HG03457 (cell line): ENCODE measurements around the gene ALG11.

Experiments
- ATAC-seq: cut with Tn5 transposase; IDR thresholded peaks from one replicate; pipeline ENCODE4 v1.9.1; 2021; ENCODE audit warnings: moderate number of reproducible peaks; ENCODE audit not compliant: unreplicated experiment

The ALG11 gene

GRCh38 chr13:51997186-51997585, 15.0 kb upstream of the ALG11 start:
- ATAC-seq = no peak

GRCh38 chr13:51997641-51998330, 14.4 kb upstream of the ALG11 start:
- no peak for ATAC-seq

GRCh38 chr13:51998723-51999509, 13.3 kb upstream of the ALG11 start:
- no peak for ATAC-seq

- no peak for ATAC-seq
These were observed 12.7 kb upstream of the ALG11 start for GRCh38 chr13:51999510-51999911.

- no peak for ATAC-seq
These were observed 12.3 kb upstream of the ALG11 start for GRCh38 chr13:51999921-52000320.

GRCh38 chr13:52001120-52001731, 11.0 kb upstream of the ALG11 start:
- ATAC-seq = no peak

GRCh38 chr13:52002361-52002760, 9.8 kb upstream of the ALG11 start:
- no peak for ATAC-seq

- ATAC-seq = no peak
These were observed 8.7 kb upstream of the ALG11 start for GRCh38 chr13:52003541-52003940.

- ATAC-seq = no peak
These were observed 7.6 kb upstream of the ALG11 start for GRCh38 chr13:52004511-52005170.

- no peak for ATAC-seq
These were observed 6.2 kb upstream of the ALG11 start for GRCh38 chr13:52005841-52006522.

GRCh38 chr13:52006523-52007245, 5.5 kb upstream of the ALG11 start:
- no peak for ATAC-seq

GRCh38 chr13:52009946-52010345, 2.3 kb upstream of the ALG11 start:
- ATAC-seq = no peak

- ATAC-seq = no peak
These were observed 1.1 kb upstream of the ALG11 start, which contains the start of gene ATP7B for GRCh38 chr13:52010890-52011631. TSS of gene ATP7B (minus strand) at chr13:52011450. CDS start at chr13:52011337, 113 bp downstream.

GRCh38 chr13:52012512-52012836, 276 bp downstream of the ALG11 start:
- no peak for ATAC-seq

- no peak for ATAC-seq
These were observed 4.1 kb downstream of the ALG11 start for GRCh38 chr13:52016296-52016695.

GRCh38 chr13:52020191-52020590, 8.0 kb downstream of the ALG11 start:
- ATAC-seq = no peak

- ATAC-seq = no peak
These were observed 10.2 kb downstream of the ALG11 start for GRCh38 chr13:52022356-52022755.

- ATAC-seq = no peak
These were observed 12.3 kb downstream of the ALG11 start, which contains the start of gene UTP14C for GRCh38 chr13:52024481-52024880. TSS of gene UTP14C (plus strand) at chr13:52024691. CDS start at chr13:52028805, 4,114 bp downstream.

- ATAC-seq = no peak
These were observed 13.5 kb downstream of the ALG11 start for GRCh38 chr13:52025475-52026245.
